Lower leg skin (tissue), 3 donors: ENCODE data around the gene CEP135.

Experiments used
- CTCF ChIP-seq, 3 donors: fragments of 450-650 bp; IDR thresholded peaks; one replicate each; pipeline ENCODE4 v1.5.1; 2016; ENCODE audit warnings: antibody characterized with exemption in 3 of 3, mild to moderate bottlenecking in 3 of 3, moderate library complexity in 2 of 3
- POLR2A ChIP-seq, 2 donors: fragments of 450-650 bp; IDR thresholded peaks; one replicate each; pipeline ENCODE4 v1.6.1; 2016 to 2017; ENCODE audit warnings: antibody characterized with exemption in 2 of 2, mild to moderate bottlenecking in 1 of 2, moderate library complexity in 1 of 2

GRCh38 chr4:55932511-55932910 lies 16.2 kb upstream of the CEP135 start:
- TF ChIP-seq CTCF (IDR thresholded peaks at IDR 0.05) (no peak), POLR2A (IDR thresholded peaks at IDR 0.05) (no peak)
